Mucosa of gallbladder (tissue), 1 donor: ENCODE data around the gene ZNF689. TPM values are rescaled to one million over a fixed set of nuclear protein-coding genes. Genes with fewer than 3 reads are reported as not detected.
"Not testable (repeated sequence)": the region's sequence is repeated elsewhere in the genome, so short reads cannot be mapped to it uniquely, and the experiment has no call there.

Source experiments
- DNase-seq: peaks from one replicate; pipeline ENCODE4 v3.0.0-alpha.2; 2020; ENCODE audit warnings: low spot score
- total RNA-seq: library from RNA; stranded (reverse); gene quantifications from one replicate; pipeline ENCODE4 v1.2.1, GENCODE V29; 2021
- donor health status: DM: no; HTN: no; CAD: no.

ZNF689 gene
- total RNA-seq, 1 donor from 2014 or later, result 13.6 TPM

DNA sequence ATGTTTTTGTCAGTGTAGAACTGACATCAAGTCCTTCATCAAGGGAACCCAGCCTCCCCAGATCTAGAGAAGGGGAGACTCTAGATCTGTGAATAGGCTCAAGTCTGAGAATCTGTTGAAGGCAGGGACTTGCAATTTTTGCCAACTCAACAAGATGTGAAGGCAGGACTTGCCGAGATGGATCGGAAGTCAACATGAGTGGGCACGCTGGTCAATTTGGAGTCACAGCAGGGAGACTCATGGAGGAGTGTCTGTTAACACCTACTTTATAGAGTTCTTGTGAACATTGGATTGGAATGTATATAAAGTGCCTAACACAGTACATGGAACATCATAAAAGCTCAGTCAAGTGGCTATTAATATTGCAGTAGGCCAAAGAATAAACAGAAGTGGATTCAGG is 10.0 kb downstream of the ZNF689 start:
- no peak for DNase-seq

GRCh38 chr16:30592871-30593270 is 17.3 kb downstream of the ZNF689 start:
- DNase-seq, result no peak

- DNase-seq, result not testable (repeated sequence)
Observed at GRCh38 chr16:30590869-30591268, 19.3 kb downstream of the ZNF689 start.

DNA sequence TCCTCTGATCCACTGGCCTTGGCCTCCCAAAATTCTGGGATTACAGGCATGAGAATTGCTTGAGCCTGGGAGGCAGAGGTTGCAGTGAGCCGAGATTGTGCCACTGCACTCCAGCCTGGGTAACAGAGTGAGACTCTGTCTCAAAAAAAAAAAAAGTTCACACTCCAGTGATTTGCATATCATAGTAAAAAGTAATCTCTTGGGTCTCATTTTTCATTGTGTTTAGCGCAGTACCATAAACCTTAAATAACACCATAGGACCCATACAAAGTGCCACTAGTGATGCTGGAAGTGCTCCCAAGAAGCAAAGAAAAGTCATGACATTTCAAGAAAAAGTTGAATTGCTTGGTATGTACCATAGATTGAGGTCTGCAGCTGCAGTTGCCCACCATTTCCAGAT is 20.6 kb downstream of the ZNF689 start:
- DNase-seq, result not testable (repeated sequence)

GRCh38 chr16:30588651-30589050 is 21.5 kb downstream of the ZNF689 start:
- no peak for DNase-seq

DNA sequence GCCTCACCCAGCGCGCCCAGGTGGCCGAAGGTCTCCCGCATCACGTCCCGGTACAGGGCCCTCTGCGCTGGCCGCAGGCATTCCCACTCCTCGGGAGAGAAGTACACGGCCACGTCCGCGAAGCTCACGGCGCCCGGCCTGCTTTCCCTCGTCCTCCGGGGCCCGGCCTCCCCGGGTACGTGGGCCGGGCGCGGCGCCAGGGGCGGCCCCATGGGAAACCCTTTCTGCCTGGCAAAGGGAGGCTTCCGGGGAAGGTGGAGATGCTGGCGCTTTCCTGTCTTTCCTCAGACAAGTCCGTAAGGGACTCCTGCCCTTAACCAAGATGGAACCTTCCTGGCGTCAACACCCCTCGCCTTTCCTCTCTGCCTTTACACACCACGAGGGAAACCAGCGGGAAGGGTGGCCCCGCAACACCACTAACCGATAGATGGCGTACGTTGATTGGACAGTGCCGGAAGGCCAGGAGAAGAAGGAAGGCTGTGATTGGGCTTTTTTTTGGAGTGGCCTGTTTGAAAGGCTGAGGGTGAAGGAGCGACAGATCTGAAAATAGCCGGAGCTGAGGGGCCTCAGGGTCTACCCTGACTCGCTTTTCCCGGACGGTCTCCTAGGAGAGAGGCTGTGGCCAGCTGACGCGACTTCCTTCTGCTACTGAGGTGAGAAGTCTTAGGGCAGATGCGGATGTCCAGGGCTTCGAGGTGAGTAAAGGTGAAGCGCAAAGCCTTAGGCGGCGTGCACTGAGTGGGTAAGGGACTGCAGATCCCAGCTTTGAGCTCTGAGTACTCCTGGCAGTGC is 24.6 kb downstream of the ZNF689 start, which contains the start of gene ZNF785:
TSS of gene ZNF785 (minus strand) at position 298 of the 792 bp plus-strand sequence. CDS start at position 212, 86 bp downstream.
- DNase-seq, result peak; percentile 98

GRCh38 chr16:30585022-30585399 is 25.2 kb downstream of the ZNF689 start:
- DNase-seq, result no peak

GRCh38 chr16:30582611-30583340 is 27.4 kb downstream of the ZNF689 start:
- no peak for DNase-seq

GRCh38 chr16:30581457-30581856 is 28.7 kb downstream of the ZNF689 start:
- DNase-seq, result no peak

DNA sequence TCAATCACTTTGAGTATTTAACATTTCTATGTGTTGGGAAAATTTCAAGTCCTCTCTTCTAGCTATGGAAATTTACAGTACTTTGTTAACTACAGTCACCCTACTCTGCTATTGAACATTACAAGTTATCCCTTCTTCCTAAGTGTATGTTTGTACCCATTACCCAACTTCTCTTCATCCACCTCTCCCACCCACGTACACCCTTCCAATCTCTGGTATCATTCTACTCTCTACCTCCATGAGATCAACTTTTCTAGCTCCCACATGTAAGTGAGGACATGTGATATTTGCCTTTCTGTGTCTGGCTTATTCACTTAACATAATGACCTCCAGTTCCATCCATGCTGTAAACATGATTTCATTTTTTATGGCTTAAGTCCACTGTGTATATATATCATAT is 35.5 kb downstream of the ZNF689 start:
- DNase-seq, result no peak

GRCh38 chr16:30571445-30572322 is 38.5 kb downstream of the ZNF689 start, which contains the start of gene ZNF688:
TSS of gene ZNF688 (minus strand) at chr16:30571714. CDS start at chr16:30571629, 85 bp downstream.
- DNase-seq, result peak; percentile 96

GRCh38 chr16:30570636-30571444 is 39.3 kb downstream of the ZNF689 start:
- no peak for DNase-seq

GRCh38 chr16:30569746-30570635 is 40.2 kb downstream of the ZNF689 start:
- no peak for DNase-seq

GRCh38 chr16:30569281-30569680 is 40.9 kb downstream of the ZNF689 start:
- no peak for DNase-seq

GRCh38 chr16:30567991-30568638 is 42.1 kb downstream of the ZNF689 start:
- no peak for DNase-seq

GRCh38 chr16:30567160-30567990 is 42.8 kb downstream of the ZNF689 start:
- no peak for DNase-seq

- DNase-seq, result no peak
Observed at GRCh38 chr16:30566531-30566930, 43.7 kb downstream of the ZNF689 start.

GRCh38 chr16:30565984-30566383 is 44.2 kb downstream of the ZNF689 start:
- DNase-seq, result no peak

GRCh38 chr16:30565526-30565925 is 44.7 kb downstream of the ZNF689 start:
- no peak for DNase-seq
